Measurements from ENCODE around the gene ECE1. TPM values are rescaled to one million over a fixed set of nuclear protein-coding genes. Genes with fewer than 3 reads are reported as not detected.

Gene ECE1
- total RNA-seq, 1 experiment from 2014 or later = 82.6 TPM

GRCh38 chr1:21259316-21260076, 30.8 kb downstream of the ECE1 start:
- no peaks in the 10 kb centered on the region for H3K9me3 ChIP-seq (replicated peaks)
- DNase-seq (ENCODE audit: low read depth in 1 of 2, low spot score in 2 of 2) = no peak
- H3K4me3 ChIP-seq = no peak overlapping the region
- peaks cover 36% of the 10 kb centered on the region for H3K4me1 ChIP-seq (replicated peaks)
- H3K27me3 ChIP-seq (replicated peaks) = no peaks in the 10 kb centered on the region
- H3K27ac ChIP-seq = no peak overlapping the region
- peaks cover 67% of the 10 kb centered on the region for H3K36me3 ChIP-seq

- H3K4me3 ChIP-seq = no peak overlapping the region
- H3K27ac ChIP-seq = no peak overlapping the region
- no peaks in the 10 kb centered on the region for H3K9me3 ChIP-seq (replicated peaks)
- H3K27me3 ChIP-seq (replicated peaks) = no peaks in the 10 kb centered on the region
- peaks cover 27% of the 10 kb centered on the region for H3K4me1 ChIP-seq (replicated peaks)
- H3K36me3 ChIP-seq = peaks cover 68% of the 10 kb centered on the region
- no peak for DNase-seq (ENCODE audit: low read depth in 1 of 2, low spot score in 2 of 2)
Observed at GRCh38 chr1:21258331-21259134, 31.7 kb downstream of the ECE1 start.

- peaks cover 19% of the 10 kb centered on the region for H3K4me1 ChIP-seq (replicated peaks)
- no peak for DNase-seq (ENCODE audit: low read depth in 1 of 2, low spot score in 2 of 2)
- H3K27me3 ChIP-seq (replicated peaks) = no peaks in the 10 kb centered on the region
- peaks cover 65% of the 10 kb centered on the region for H3K36me3 ChIP-seq
- no peaks in the 10 kb centered on the region for H3K9me3 ChIP-seq (replicated peaks)
- H3K4me3 ChIP-seq = no peak overlapping the region
- no peak overlapping the region for H3K27ac ChIP-seq
Observed at GRCh38 chr1:21257431-21258135, 32.7 kb downstream of the ECE1 start.

GRCh38 chr1:21256776-21257175, 33.5 kb downstream of the ECE1 start:
- Histone ChIP-seq H3K4me1 (replicated peaks) (peaks cover 19% of the 10 kb centered on the region), H3K27me3 (replicated peaks) (no peaks in the 10 kb centered on the region), H3K27ac (no peak overlapping the region), H3K9me3 (replicated peaks) (no peaks in the 10 kb centered on the region), H3K4me3 (no peak overlapping the region), H3K36me3 (peaks cover 70% of the 10 kb centered on the region)
- no peak for DNase-seq (ENCODE audit: low read depth in 1 of 2, low spot score in 2 of 2)

- Histone ChIP-seq H3K27ac (no peak overlapping the region), H3K36me3 (peaks cover 73% of the 10 kb centered on the region), H3K4me1 (replicated peaks) (peaks cover 10% of the 10 kb centered on the region), H3K9me3 (replicated peaks) (no peaks in the 10 kb centered on the region), H3K4me3 (no peak overlapping the region), H3K27me3 (replicated peaks) (no peaks in the 10 kb centered on the region)
- DNase-seq (ENCODE audit: low read depth in 1 of 2, low spot score in 2 of 2) = no peak
Observed at GRCh38 chr1:21255943-21256320, 34.3 kb downstream of the ECE1 start.

GRCh38 chr1:21255284-21255942, 34.9 kb downstream of the ECE1 start:
- Histone ChIP-seq H3K27me3 (replicated peaks) (no peaks in the 10 kb centered on the region), H3K27ac (no peak overlapping the region), H3K4me3 (no peak overlapping the region), H3K4me1 (replicated peaks) (peaks cover 8% of the 10 kb centered on the region; the same call in 1 of the 2 replicates), H3K36me3 (peaks cover 70% of the 10 kb centered on the region), H3K9me3 (replicated peaks) (no peaks in the 10 kb centered on the region)
- DNase-seq (ENCODE audit: low read depth in 1 of 2, low spot score in 2 of 2) = peak; percentile 84 to 90

GRCh38 chr1:21254335-21254951, 35.8 kb downstream of the ECE1 start:
- no peak overlapping the region for H3K27ac ChIP-seq
- H3K4me3 ChIP-seq = no peak overlapping the region
- no peaks in the 10 kb centered on the region for H3K27me3 ChIP-seq (replicated peaks)
- H3K9me3 ChIP-seq (replicated peaks) = no peaks in the 10 kb centered on the region
- peaks cover 8% of the 10 kb centered on the region; the same call in 1 of the 2 replicates for H3K4me1 ChIP-seq (replicated peaks)
- H3K36me3 ChIP-seq = peaks cover 67% of the 10 kb centered on the region
- DNase-seq (ENCODE audit: low read depth in 1 of 2, low spot score in 2 of 2) = no peak

GRCh38 chr1:21251773-21252471, 38.3 kb downstream of the ECE1 start:
- H3K4me1 ChIP-seq (replicated peaks) = peaks cover 8% of the 10 kb centered on the region; the same call in 1 of the 2 replicates
- H3K4me3 ChIP-seq = no peak overlapping the region
- H3K36me3 ChIP-seq = peaks cover 63% of the 10 kb centered on the region
- DNase-seq (ENCODE audit: low read depth in 1 of 2, low spot score in 2 of 2) = no peak
- H3K9me3 ChIP-seq (replicated peaks) = no peaks in the 10 kb centered on the region
- H3K27me3 ChIP-seq (replicated peaks) = no peaks in the 10 kb centered on the region
- H3K27ac ChIP-seq = 0 out of 2 replicates have a peak overlapping the region, but pooled peaks have one; percentile 10

GRCh38 chr1:21249940-21250493, 40.2 kb downstream of the ECE1 start:
- no peak overlapping the region for H3K27ac ChIP-seq
- H3K9me3 ChIP-seq (replicated peaks) = no peaks in the 10 kb centered on the region
- H3K4me3 ChIP-seq = no peak overlapping the region
- no peaks in the 10 kb centered on the region for H3K27me3 ChIP-seq (replicated peaks)
- no peak for DNase-seq (ENCODE audit: low read depth in 1 of 2, low spot score in 2 of 2)
- H3K36me3 ChIP-seq = peaks cover 57% of the 10 kb centered on the region
- H3K4me1 ChIP-seq (replicated peaks) = peaks cover 8% of the 10 kb centered on the region; the same call in 1 of the 2 replicates

- Histone ChIP-seq H3K4me1 (replicated peaks) (peaks cover 8% of the 10 kb centered on the region; the same call in 1 of the 2 replicates), H3K36me3 (peaks cover 64% of the 10 kb centered on the region), H3K27me3 (replicated peaks) (no peaks in the 10 kb centered on the region), H3K4me3 (no peak overlapping the region), H3K9me3 (replicated peaks) (no peaks in the 10 kb centered on the region), H3K27ac (no peak overlapping the region)
- DNase-seq (ENCODE audit: low read depth in 1 of 2, low spot score in 2 of 2) = no peak
Observed at GRCh38 chr1:21247892-21248715, 42.2 kb downstream of the ECE1 start.

GRCh38 chr1:21246905-21247642, 43.2 kb downstream of the ECE1 start:
- no peak overlapping the region for H3K4me3 ChIP-seq
- H3K9me3 ChIP-seq (replicated peaks) = no peaks in the 10 kb centered on the region
- peaks cover 66% of the 10 kb centered on the region for H3K36me3 ChIP-seq
- no peak for DNase-seq (ENCODE audit: low read depth in 1 of 2, low spot score in 2 of 2)
- no peak overlapping the region for H3K27ac ChIP-seq
- H3K4me1 ChIP-seq (replicated peaks) = peaks cover 3% of the 10 kb centered on the region; the same call in 1 of the 2 replicates
- no peaks in the 10 kb centered on the region for H3K27me3 ChIP-seq (replicated peaks)

Measured in SJSA1 (cell line).